Esophagus muscularis mucosa (tissue), 4 donors: ENCODE measurements around the gene GRM4. TPM values are rescaled to one million over a fixed set of nuclear protein-coding genes. Genes with fewer than 3 reads are reported as not detected.

ENCODE experiments used
- DNase-seq: peaks from one replicate; pipeline ENCODE4 v3.0.0-alpha.2; 2017; ENCODE audit errors: extremely low spot score
- H3K27ac ChIP-seq, 4 donors: fragments of 200-600 bp; sonication (generic); replicated peaks in 1 of 4; 1 replicate in 3 of 4; 2 replicates in 1 of 4; pipeline ENCODE4 v1.5.1; 2016 to 2019; ENCODE audit warnings: mild to moderate bottlenecking in 1 of 4
- H3K27me3 ChIP-seq, 4 donors: fragments of 200-600 bp; sonication (generic); one replicate each; pipeline versions ENCODE4 v1.5.1 to v1.6.0; 2016 to 2019
- H3K36me3 ChIP-seq, 4 donors: fragments of 200-600 bp; sonication (generic); one replicate each; pipeline ENCODE4 v1.5.1; 2016 to 2019
- H3K4me1 ChIP-seq, 4 donors: fragments of 200-600 bp; sonication (generic); one replicate each; pipeline ENCODE4 v1.5.1; 2016 to 2019
- H3K4me3 ChIP-seq, 4 donors: fragments of 200-600 bp; sonication (generic); 1 replicate in 2 of 4; 2 replicates in 2 of 4; pipeline ENCODE4 v1.5.1; 2016 to 2019; ENCODE audit warnings: mild to moderate bottlenecking in 4 of 4, moderate library complexity in 1 of 4
- H3K9me3 ChIP-seq, 4 donors: fragments of 200-600 bp; sonication (generic); 1 replicate in 3 of 4; 2 replicates in 1 of 4; pipeline ENCODE4 v1.5.1; 2016 to 2019
- CTCF ChIP-seq, 3 experiments: fragments of 200-600 bp in 2 of 3; fragments of 450-650 bp in 1 of 3; sonication (generic) in 2 of 3; IDR thresholded peaks; one replicate each; pipeline ENCODE4 v1.5.1; 2017 to 2019; ENCODE audit warnings: antibody characterized with exemption in 3 of 3, mild to moderate bottlenecking in 2 of 3, moderate library complexity in 1 of 3
- EP300 ChIP-seq: sonication (generic); formaldehyde crosslinking; IDR thresholded peaks from one replicate; pipeline ENCODE4 v1.6.1; 2017; ENCODE audit warnings: antibody characterized with exemption
- POLR2A ChIP-seq: fragments of 450-650 bp; IDR thresholded peaks from one replicate; pipeline ENCODE4 v1.6.1; 2017; ENCODE audit warnings: antibody characterized with exemption, moderate library complexity, mild to moderate bottlenecking, low read depth
- POLR2AphosphoS5 ChIP-seq, 2 donors: sonication (generic); formaldehyde crosslinking; IDR thresholded peaks; one replicate each; pipeline ENCODE4 v1.6.1; 2017; ENCODE audit warnings: antibody characterized with exemption in 2 of 2
- WGBS: methylation state at CpG from one replicate; pipeline ENCODE4 v1.1.5; 2018; 5-methylcytosine and 5-hydroxymethylcytosine counted together
- intact Hi-C: fragments of 100-400 bp; cut with DNase I; formaldehyde crosslinking; loops from one replicate; pipeline ENCODE4 v1.15.1; 2023
- total RNA-seq, 4 donors: library from RNA; depleted of rRNA; stranded (reverse); fragments of >200 nt; gene quantifications; one replicate each; pipeline versions ENCODE4 v1.1.0 to v1.2.1, GENCODE V29; 2016

The GRM4 gene
- total RNA-seq, 4 donors from 2014 or later: not detected

- no peaks in the 10 kb centered on the region for H3K36me3 ChIP-seq
- H3K9me3 ChIP-seq: no peaks in the 10 kb centered on the region
- no peak overlapping the region for H3K4me3 ChIP-seq
- peaks cover 0 to 80% (median 9%) of the 10 kb centered on the region in 4 donors for H3K27me3 ChIP-seq
- intact Hi-C loops: no loop called here
- DNase-seq: no peak
- no peak overlapping the region for H3K27ac ChIP-seq
- TF ChIP-seq CTCF (IDR thresholded peaks at IDR 0.05) (no peak), POLR2AphosphoS5 (IDR thresholded peaks at IDR 0.05) (no peak), POLR2A (no peak), EP300 (no peak)
- peaks cover 3 to 9% (median 6%) of the 10 kb centered on the region in 4 donors for H3K4me1 ChIP-seq
- WGBS: 20% methylated on average over 2 of the region's 7 CpGs
Measured at GRCh38 chr6:34064675-34065074, 81.2 kb downstream of the GRM4 start.

DNA sequence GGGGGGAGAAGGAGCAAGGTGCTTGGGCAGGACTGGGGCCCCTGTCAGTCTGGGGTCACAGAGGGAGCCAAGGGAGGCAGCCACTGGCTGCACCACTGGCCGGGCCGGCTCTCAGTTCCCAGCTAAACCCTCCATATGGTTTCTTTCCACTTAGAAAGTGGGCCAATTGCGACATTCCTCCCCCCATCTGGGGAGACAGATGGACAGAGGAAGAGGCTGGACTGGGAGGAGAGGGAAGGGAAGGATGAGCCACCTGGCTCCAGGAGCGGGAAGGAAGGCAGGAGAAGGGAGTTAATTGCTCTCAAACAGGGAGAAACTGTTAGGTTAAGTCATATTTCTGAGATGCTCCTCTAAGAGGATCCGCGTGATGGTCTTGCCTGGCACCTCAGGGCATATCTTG lies 82.2 kb downstream of the GRM4 start:
- WGBS: 51% methylated on average over 6 of the region's 6 CpGs
- H3K9me3 ChIP-seq: no peaks in the 10 kb centered on the region

GRCh38 chr6:34062815-34063214 lies 83.1 kb downstream of the GRM4 start:
- WGBS: 63% methylated on average over 6 of the region's 7 CpGs
- intact Hi-C loops: no loop called here
- Histone ChIP-seq H3K4me3 (no peak overlapping the region), H3K27ac (no peak overlapping the region), H3K27me3 (peaks cover 0 to 64% (median 9%) of the 10 kb centered on the region in 4 donors), H3K9me3 (no peaks in the 10 kb centered on the region), H3K4me1 (peaks cover 3 to 9% (median 6%) of the 10 kb centered on the region in 4 donors), H3K36me3 (no peaks in the 10 kb centered on the region)
- TF ChIP-seq POLR2AphosphoS5 (IDR thresholded peaks at IDR 0.05): no peak
- TF ChIP-seq POLR2A: no peak
- TF ChIP-seq CTCF (IDR thresholded peaks at IDR 0.05): no peak
- no peak for TF ChIP-seq EP300
- no peak for DNase-seq

More for the DNA sequence above, 82.2 kb downstream of the GRM4 start:
- H3K27me3 ChIP-seq: peaks cover 0 to 71% (median 9%) of the 10 kb centered on the region in 4 donors
- no peak for DNase-seq
- no peak for TF ChIP-seq POLR2A
- TF ChIP-seq POLR2AphosphoS5 (IDR thresholded peaks at IDR 0.05): no peak
- TF ChIP-seq EP300: no peak
- TF ChIP-seq CTCF (IDR thresholded peaks at IDR 0.05): no peak
- H3K27ac ChIP-seq: no peak overlapping the region
- intact Hi-C loops: no loop called here
- H3K4me3 ChIP-seq: no peak overlapping the region
- H3K36me3 ChIP-seq: no peaks in the 10 kb centered on the region
- H3K4me1 ChIP-seq: peaks cover 3 to 9% (median 6%) of the 10 kb centered on the region in 4 donors

DNA sequence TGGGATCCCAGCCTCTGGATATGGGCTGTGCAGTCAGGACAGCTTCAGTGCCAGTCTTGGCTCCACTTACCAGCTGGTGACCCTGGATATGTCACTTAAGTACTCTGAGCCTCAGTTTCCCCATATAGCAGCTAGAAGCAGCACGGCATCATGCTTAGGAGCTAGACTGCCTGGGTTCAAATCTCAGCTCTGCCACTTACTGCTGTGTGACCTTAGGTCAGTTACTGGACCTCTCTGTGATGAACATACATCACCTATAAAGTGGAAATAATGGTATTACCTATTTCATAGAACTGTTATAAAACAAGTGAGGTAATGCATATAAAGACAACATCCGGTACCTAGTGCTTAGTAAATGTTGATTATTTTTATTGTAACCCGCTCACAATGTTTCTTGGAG lies 83.7 kb downstream of the GRM4 start:
- WGBS: 97% methylated on average over 3 of the region's 3 CpGs
- H3K27ac ChIP-seq: no peak overlapping the region
- TF ChIP-seq POLR2AphosphoS5 (IDR thresholded peaks at IDR 0.05) (no peak), POLR2A (no peak), CTCF (IDR thresholded peaks at IDR 0.05) (no peak), EP300 (no peak)
- H3K36me3 ChIP-seq: no peaks in the 10 kb centered on the region
- H3K9me3 ChIP-seq: no peaks in the 10 kb centered on the region
- peaks cover 0 to 58% (median 9%) of the 10 kb centered on the region in 4 donors for H3K27me3 ChIP-seq
- H3K4me1 ChIP-seq: peaks cover 3 to 9% (median 6%) of the 10 kb centered on the region in 4 donors
- no peak for DNase-seq
- H3K4me3 ChIP-seq: no peak overlapping the region
- intact Hi-C loops: no loop called here

- peaks cover 3 to 16% (median 8%) of the 10 kb centered on the region in 4 donors for H3K4me1 ChIP-seq
- peaks cover 0 to 53% (median 9%) of the 10 kb centered on the region in 4 donors for H3K27me3 ChIP-seq
- no peak for TF ChIP-seq POLR2A
- no peak for TF ChIP-seq EP300
- TF ChIP-seq POLR2AphosphoS5 (IDR thresholded peaks at IDR 0.05): no peak
- TF ChIP-seq CTCF (IDR thresholded peaks at IDR 0.05): no peak
- no peak overlapping the region for H3K4me3 ChIP-seq
- no peak for DNase-seq
- H3K36me3 ChIP-seq: no peaks in the 10 kb centered on the region
- no peaks in the 10 kb centered on the region for H3K9me3 ChIP-seq
- intact Hi-C loops: no loop called here
- H3K27ac ChIP-seq: no peak overlapping the region
- WGBS: 44% methylated on average over 3 of the region's 3 CpGs
Measured at GRCh38 chr6:34061348-34061747, 84.5 kb downstream of the GRM4 start.
